ENCODE measurements around the gene SH3RF1.

SH3RF1 gene

DNA sequence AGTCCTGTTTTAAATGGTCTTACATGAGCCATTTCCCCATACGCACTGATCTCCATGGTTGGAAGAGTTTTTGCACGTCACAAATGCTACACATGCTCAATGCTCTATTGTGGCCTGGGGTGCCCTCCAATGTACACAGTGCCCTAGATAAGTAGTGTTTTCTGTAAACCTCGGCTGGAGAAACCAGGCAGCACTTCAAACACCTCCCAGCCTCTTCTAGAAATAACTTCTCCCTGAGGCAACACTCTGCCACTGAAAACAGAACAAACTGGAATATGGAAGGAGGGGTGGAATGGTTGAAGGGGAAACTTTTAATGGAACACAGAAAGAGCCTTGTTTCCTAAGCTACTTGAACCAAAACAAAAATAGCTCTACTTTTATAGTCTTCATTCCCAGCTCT is 136.8 kb downstream of the SH3RF1 start:
- no peak for DNase-seq (ENCODE audit: low read depth)

DNA sequence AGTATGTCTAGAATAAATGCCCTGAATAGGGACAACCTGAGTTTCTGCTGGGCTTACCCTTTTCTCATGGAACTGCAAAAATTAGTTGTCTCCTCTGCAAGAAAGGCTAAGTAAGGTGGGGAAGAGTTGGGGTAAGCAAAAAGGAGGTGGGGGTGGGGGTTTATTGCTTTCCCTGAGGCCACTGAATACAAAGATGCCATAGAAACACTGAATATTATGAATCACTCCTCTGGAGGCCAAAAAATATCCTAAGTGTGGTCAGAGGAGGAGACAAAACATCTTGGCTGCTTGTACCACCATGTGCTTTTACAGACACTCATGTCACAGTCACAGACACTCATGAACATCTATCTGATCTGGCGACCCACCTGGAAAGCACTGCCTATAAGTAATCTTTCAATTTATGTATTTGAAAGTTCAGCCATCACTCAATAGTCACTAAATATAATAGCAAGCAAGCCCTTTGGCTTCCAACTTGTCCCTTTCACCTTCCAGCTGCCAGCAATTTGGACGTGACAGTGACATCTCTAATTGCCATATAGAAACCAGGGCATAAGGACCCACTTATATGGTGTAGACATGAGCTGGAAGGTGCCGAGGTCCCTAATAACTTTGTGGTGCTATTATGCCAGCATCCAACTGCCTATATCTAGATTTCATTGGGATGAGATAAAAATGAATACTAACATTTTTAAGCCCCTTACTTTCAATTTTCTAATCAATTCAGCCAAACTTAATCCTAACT is 138.0 kb downstream of the SH3RF1 start:
- DNase-seq (ENCODE audit: low read depth) = no peak

DNA sequence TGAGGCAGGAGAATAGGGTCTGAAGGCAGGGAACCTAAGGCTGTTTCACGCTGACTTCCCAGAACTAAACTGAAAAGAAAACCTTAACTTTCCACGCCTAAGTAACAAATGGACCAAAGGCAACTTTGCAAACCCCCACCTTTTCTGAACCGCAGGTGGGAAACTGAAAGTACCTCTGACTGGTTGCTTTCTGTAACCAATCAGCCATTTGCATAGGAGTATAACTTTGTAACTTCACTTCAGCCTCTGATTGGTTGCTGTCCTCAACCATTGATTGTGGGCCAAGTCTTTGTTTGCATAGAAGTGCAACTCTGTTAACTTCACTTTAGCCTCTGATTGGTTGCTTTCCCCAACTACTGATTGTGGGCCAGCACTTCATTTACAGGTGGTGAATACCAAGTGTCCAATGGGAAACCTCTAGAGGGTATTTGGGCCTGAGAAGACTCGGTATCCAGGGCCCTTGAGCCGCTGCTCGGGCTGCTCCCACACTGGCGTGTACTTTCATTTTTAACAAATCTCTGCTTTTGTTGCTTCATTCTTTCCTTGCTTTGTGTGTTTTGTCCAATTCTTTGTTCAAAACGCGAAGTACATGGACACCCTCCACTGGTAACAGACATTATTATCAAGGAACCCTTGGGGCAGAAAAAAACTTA is 139.1 kb downstream of the SH3RF1 start:
- DNase-seq (ENCODE audit: low read depth) = no peak

DNA sequence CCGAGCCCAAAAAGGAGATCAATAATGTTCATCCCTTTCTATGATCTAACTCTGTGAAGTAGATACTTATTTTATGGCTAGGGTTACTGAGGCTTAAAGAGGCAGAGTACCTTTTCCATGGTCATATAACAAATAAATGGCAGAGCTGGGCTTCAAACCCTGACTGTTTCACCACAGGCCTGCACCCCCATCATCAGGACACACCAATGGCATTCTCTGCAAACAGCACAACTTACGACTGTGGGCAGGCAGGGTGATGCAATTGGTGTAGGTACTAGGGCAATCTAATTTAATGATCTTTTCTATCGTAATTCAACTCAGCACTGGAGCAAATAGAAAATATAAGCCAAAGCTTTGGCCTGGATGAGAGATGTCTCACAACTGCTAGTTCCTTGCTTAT is 141.9 kb downstream of the SH3RF1 start:
- DNase-seq (ENCODE audit: low read depth) = no peak

DNA sequence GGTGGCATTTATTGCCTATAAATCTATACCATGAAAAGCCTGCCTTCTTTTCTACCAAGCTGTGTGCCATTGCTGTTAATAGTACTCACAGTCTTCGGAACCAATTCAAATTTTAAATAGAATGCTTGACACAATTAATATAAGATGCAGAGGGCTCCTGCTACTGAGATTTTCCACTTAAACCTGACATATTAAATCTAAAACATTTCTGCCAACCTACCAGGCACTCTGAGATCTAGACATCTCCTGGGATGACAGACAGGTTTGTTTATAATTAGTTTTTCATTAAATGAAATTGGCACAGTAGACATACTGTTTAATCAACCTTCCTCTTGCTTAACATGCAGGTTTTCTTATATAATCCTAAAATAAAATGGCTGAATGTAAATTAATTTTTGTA is 143.4 kb downstream of the SH3RF1 start:
- DNase-seq (ENCODE audit: low read depth) = no peak

DNA sequence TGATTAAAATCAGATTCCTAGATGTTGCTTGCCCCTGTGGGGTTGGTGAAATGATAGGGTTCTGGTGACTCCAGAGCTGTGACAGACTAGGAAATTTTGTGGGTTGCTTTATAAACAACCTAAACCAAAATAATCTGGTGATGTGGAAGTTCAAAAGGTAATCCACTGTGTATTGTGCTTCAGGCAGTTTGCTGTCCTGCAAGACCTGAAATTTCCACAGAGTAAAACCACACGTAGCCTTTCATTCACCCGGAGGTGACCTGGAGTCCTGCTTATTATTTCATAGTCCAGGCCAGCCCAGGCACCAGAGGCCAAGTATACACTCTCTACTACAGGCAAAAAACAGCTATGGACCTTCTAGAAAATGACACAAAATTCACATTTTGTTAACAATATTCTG is 146.1 kb downstream of the SH3RF1 start:
- no peak for DNase-seq (ENCODE audit: low read depth)

DNA sequence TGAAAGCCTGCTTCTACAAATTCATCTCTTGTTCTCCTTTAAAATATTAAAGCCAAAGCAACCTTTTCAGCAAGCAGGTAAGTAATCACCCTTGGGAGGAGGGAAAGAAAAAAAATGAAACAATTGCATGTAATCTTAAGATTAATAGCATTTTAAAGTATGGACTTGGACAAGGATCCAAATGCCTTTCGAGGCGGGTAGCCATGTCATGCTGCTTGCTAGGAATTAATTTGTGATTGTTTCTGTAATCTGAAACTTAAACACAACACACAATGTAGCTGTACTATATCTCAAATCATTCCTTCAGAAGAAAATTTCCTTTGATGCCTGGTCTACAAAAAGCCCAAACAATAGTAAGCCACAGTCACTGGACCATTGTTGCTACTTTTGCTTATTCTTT is 148.3 kb downstream of the SH3RF1 start:
- no peak for DNase-seq (ENCODE audit: low read depth)

DNA sequence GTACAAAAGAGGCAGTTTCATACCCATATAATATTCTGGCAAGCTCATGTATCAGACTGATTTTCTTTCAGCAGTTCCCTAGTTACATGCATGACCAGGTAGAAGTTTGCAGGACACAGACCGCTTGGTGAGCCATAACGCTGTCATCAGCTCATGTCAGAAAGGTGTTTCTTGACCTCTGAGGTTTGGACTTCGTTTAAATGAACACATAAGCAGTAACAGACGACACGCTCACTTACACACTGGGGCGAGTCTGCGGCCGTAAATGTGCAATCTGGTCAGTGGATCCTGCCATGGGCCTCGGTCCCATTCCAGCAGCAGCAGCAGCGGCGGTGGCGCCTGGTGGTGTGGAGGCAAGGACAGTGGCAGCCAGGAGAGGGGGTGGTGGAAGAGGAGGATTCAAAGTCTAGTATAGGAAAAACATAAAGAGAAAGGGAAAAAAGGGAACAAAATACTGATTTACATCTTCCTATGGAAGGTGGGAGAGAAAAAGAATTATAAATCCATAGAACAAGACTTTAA is 148.8 kb downstream of the SH3RF1 start:
- no peak for DNase-seq (ENCODE audit: low read depth)

DNA sequence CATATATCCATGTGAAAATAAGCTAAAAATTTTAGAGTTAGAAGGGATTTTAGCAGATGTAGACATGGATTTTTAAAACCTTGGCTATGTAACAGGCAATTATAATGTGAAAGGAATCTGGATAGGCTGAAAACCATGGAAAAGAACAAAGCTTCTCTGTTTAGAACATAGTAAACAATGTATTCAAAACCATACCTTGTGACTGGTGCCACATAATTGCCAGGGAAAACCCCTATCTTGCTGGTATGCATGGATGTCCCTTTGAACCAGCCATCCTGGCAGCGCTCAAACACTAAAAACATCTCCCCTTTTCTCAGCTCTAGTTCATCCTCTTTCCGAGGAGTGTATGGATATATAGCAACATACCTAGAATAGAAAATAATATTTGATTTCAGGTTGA is 150.1 kb downstream of the SH3RF1 start:
- no peak for DNase-seq (ENCODE audit: low read depth)

DNA sequence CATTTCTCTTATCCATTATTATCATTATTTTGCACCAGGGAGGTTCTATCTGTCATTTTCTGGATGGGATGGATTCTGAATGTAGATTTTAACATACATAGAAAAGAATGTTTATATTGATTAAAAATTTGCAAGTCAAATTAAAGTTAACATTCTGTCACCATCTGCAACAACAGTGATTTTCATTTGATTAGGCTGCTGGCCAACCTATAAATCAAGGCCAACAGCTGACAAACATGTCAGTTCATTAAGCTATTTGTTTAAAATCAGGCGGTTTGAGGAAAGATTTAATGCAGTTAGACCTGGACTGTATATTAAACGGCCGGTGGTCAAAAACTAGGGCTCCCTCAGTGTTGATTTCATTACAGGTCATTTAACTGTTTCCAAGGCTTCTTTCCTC is 151.2 kb downstream of the SH3RF1 start:
- DNase-seq (ENCODE audit: low read depth) = no peak

DNA sequence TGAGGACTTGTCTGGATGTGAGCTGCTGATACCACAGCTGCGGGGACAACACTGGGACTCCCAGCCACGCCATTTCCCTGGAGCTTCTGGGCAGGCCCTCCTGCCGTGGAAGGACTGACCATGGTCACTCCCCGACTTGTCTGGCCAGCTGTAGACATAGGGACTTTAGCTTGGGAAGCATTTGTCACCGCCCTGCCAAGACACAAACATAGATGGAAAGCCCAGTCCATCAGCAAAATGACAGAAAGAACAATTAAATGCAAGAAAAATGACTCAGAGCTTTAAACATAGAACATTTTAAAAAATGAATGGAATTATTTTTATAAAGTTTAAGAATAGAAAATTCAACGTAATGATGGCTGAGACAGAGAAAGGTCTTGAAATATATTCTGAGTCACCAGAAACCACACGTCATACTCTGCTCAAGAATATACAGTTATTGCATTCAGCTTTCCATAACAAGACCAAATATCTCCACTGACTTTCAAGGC is 153.1 kb downstream of the SH3RF1 start:
- no peak for DNase-seq (ENCODE audit: low read depth)

DNA sequence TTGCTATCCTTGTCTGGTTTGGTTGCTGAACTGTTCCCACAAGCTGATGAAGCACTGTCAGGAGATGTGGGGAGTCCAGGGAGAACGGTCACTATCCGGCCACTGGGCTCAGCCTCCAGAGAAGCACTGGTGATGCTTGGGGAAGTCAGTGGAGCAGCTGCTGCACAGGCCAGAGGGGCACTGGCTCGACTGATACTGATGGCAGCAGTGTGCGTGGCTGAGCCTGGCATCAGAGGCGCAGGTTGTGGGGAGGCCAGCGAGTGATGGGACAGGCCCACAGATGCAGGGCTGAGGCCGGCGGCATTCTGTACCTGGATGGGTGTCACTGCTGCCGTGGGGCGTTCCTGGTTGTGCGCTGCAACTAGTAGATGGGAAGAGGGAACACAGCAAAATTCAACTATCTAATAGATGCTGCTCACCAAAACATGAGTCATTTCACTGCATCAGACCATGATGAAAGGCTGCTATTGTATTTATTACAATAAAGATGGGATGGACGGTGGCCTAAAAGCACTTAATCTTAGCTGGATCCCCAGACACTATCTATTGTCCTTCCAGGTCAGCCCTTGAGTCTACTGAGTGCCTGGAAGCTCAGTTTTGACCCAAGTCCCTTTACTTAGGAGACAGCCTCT is 154.4 kb downstream of the SH3RF1 start:
- DNase-seq (ENCODE audit: low read depth) = no peak

DNA sequence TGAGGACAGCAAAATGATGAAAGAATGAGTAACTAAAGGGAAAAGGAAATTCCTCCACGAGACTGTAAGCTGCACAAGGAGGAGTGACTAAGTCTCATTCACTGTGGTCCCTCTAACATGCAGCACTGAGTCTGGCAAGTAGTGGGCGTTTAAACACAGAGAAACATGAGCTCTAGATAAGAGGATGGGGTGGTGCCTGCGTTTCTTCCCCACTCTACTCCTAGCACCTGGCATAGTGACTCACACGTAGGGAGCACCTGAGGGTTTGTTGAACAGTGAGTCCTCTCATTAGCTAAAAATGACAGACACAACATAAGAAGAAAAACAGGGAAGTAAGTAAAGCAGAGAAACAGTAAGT is 154.9 kb downstream of the SH3RF1 start:
- DNase-seq (ENCODE audit: low read depth) = no peak

DNA sequence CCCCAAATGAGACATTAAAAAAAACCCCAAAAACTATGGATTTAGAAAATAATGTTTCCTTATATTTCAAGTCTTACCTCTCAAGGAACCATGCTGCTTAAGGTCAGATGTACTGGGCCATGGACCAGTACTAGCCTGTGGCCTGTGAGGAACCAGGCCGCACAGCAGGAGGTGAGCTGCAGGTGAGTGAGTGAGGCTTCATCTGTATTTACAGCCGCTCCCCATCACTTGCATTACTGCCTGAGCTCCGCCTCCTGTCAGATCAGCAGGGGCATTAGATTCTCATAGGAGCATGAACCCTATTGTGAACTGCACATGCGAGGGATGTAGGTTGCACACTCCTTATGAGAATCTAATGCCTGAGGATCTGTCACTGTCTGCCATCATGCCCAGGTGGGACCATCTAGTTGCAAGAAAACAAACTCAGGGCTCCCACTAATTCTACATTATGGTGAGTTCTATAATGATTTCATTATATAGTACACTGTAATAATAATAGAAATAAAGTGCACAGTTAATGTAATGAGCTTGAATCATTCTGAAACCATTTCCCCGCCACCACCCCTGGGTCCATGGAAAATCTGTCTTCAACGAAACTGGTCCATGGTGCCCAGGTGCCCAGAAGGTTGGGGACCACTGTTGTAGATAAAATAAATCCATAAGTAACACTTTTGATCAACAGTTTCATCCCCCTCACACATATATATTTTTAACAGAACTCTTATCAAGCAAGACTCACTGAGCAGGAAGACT is 155.4 kb downstream of the SH3RF1 start:
- no peak for DNase-seq (ENCODE audit: low read depth)

DNA sequence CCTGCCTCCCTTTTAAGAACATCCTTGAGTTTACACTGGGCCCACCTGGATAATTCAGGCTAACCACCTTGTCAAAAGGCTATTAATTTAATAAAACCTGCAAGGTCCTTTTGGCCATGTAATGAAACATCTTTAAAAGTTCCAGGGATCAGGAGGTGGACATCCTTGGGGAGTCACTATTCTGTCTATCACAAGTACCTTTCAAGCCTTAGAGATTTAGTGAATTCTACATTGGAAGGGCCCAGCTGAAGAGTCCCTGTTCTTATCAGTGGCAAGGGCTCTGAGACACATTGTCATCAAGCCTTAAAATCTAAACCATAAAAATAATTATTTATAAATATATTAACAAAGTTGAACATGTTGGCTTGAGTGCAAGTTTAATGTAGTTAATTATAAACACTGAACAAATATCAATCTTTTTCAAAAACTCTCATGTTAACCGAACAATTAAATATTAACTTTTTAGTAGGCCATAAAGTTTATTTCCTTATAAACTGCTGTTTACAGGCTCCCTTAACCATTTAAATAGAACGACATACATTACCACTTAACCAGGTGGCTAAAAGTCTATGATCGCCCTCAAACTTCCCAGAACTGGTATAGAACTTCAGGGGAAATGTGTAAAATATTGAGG is 156.3 kb downstream of the SH3RF1 start:
- no peak for DNase-seq (ENCODE audit: low read depth)

DNA sequence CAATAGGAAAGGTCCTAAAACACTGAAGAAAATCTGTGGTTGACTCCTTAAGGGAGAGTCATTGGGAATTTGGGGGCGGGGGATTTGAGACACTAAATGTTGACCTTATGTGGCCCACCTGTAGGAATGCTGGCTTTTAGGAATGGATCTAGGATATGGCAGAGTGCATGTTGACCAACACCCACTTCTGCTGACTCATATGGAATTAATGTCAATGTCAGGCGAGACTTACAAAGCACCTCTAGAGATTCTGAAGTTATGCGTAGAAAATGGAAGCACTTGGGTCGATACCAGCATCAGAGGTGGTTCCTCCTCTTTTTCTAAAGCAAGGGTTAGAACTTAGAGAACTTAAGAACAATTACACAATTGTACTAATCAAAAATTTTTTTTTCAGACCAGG is 160.1 kb downstream of the SH3RF1 start:
- DNase-seq (ENCODE audit: low read depth) = no peak

DNA sequence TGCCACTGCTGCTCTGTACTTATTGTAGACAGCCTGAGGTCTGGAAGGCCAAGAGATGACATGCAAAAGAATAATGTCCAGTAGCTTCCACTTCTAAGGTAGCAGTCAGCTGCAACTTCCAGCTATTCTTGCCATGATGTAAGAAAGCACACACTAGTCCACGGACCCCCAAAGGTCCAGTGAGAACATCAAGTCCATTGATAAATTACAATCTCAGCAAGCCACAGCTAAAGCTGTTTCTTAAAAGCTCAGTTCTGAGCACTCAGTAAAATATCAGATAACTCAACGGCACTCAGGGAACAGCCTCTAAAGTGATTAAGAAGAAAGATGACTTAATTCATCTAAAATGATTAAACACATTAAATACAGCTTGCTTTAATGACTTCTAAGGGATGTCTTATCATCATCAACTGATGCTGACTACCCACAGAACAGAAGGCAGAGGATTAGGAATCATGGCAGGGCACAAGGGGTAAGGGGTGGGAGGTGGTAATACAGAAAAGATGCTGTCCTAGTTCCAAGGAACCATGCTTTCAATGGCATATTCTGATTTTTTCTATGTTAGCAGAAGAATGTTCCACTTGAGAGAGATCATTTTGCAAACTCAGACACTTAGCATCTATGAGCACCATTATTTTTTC is 161.6 kb downstream of the SH3RF1 start:
- no peak for DNase-seq (ENCODE audit: low read depth)

DNA sequence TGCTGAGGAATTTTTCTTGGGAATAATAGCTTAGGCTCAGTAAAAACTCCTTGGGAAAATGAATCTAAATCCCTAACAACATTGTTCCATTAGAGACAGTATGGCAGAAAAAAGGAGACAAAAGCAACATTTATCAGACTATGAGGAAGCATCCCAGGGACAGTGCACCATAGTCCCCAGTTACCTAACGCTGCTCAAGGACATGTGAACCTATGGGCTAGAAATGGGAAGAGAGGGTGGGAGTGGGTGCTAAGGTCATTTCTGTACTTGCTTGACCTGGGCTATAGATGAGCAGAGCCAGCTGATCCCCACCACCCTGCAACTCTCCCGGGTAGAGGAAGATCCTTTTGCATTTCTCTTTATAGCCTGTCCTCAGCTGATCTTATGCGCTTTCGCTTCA is 162.5 kb downstream of the SH3RF1 start:
- DNase-seq (ENCODE audit: low read depth) = no peak

DNA sequence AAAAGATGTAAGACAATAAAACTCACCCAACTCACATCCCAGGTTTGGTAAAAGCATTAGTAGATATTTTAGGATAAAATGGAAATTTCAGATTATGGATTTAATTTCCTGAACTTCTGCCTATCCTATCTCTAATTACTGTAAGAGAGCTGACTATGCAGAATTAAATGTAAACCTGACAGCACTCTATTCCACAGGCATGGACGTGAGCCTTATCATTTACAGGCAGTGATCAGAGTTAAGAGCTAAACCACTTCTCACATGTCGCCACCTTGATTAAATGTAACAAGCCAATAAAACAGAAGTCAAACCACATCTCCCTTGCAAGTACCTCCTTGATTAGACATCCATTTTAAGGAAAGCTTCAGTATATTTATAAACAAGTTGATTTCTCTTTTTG is 163.2 kb downstream of the SH3RF1 start:
- no peak for DNase-seq (ENCODE audit: low read depth)

DNA sequence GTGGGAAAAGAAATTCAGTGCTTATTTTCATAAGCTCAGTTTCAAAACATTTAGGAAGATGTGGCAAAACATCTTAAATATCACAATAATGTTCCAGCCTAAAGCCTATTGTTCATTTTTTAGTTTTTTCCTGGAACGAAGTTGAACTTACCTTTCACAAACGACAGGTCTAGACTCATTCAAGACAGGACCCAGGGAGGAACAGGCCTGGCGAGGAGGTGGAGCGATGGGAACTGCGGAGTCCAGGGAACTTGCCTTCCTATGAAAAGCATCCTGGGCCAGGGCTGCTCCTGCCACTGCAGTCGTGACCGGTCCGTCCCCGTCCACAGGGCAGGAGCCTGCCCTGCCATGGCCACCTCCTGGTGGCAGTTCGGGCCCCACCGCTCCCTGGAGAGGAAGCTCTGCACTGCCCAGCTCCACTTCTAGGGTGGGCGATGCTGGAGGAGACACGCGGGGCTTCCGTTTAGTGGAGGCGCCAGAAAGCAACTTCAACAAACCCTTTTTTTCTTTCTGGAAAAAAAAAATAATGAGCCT is 164.0 kb downstream of the SH3RF1 start:
- no peak for DNase-seq (ENCODE audit: low read depth)

DNA sequence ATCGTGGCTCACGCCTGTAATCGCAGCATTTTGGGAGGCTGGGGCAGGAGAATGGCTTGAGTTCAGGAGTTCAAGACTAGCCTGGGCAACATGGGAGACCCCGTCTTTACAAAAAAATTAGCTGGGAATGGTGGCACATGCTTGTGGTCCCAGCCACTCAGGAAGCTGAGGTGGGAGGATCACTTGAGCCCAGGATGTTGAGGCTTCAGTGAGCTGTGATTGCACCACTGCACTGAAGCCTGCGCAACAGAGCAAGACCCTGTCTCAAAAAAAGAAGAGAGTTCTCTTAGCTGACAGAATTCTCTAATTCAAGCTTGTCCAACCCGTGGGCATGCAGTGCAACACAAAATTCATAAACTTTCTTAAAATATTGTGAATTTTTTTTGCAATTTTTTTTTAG is 165.1 kb downstream of the SH3RF1 start:
- DNase-seq (ENCODE audit: low read depth) = no peak
